ENCODE data around the gene SIRT2. TPM values are rescaled to one million over a fixed set of nuclear protein-coding genes. Genes with fewer than 3 reads are reported as not detected.

The SIRT2 gene
- total RNA-seq (2022), result 35.5 and 37.4 TPM in 2 replicates
- percentile 50 among the genes with signal in this experiment for Bru-seq, nascent RNA
- percentile 66 among the genes with signal in this experiment for BruChase-seq, experiment 1, labeled RNA remaining after a 6-hour chase
- percentile 60 among the genes with signal in this experiment for BruChase-seq, experiment 2, labeled RNA remaining after a 2-hour chase
- long read RNA-seq, transcript SIRT2-201 (16 exons, 2,070 nt), result minor isoform, 13 of 104 reads
- long read RNA-seq, transcript SIRT2-204 (15 exons, 2,062 nt), result major isoform, 55 of 104 reads
- long read RNA-seq, partial matches to known transcripts, result 3 of 104 reads
- long read RNA-seq, other reads (novel, unspliced or antisense), result 33 of 104 reads

DNA sequence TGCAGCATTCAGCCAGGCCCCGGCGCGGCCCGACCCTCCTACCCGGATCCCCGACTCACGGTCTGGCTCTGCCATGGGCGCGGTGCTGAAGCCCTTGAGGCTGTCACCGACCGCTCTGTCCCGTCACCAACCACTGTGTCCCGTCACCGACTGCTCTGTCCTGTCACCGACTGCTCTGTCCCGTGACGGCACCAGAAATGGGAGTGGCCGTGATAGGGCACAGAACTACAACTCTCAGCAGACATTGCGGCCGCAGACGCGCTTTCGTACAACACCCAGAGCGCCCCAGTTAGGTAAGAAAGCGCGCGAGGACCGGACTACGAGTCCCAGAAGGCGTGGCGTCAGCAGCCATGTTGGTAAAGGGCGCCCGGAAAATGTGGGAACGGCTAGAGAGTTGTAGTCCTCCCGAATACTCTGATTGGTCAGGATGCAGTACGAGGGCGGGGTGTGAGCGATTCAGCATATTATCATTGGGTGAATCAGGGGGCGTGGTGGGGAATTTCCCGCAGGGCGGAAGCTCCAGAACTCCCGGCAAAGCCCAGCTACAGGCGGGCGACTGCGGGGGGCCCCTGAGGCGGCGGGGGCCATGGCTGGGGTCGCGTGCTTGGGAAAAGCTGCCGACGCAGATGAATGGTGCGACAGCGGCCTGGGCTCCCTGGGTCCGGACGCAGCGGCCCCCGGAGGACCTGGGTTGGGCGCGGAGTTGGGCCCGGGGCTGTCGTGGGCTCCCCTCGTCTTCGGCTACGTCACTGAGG lies at the start of gene SIRT2, which contains the start of gene NFKBIB:
Gene SIRT2 (minus strand): TSS at position 172 of the 755 bp plus-strand sequence. CDS start 97 bp downstream, at position 75.
Gene NFKBIB (plus strand): TSS at position 523 of the 755 bp plus-strand sequence. CDS start 64 bp downstream, at position 587.
- intact Hi-C loops (cut with micrococcal nuclease), result loop anchor here (1.0 kb wide), 1 partner anchor 49 kb away; no protein-coding TSS in a partner anchor
- no TSS peak for BruUV-seq (replicated peaks)
- TF ChIP-seq, protein P1, sequence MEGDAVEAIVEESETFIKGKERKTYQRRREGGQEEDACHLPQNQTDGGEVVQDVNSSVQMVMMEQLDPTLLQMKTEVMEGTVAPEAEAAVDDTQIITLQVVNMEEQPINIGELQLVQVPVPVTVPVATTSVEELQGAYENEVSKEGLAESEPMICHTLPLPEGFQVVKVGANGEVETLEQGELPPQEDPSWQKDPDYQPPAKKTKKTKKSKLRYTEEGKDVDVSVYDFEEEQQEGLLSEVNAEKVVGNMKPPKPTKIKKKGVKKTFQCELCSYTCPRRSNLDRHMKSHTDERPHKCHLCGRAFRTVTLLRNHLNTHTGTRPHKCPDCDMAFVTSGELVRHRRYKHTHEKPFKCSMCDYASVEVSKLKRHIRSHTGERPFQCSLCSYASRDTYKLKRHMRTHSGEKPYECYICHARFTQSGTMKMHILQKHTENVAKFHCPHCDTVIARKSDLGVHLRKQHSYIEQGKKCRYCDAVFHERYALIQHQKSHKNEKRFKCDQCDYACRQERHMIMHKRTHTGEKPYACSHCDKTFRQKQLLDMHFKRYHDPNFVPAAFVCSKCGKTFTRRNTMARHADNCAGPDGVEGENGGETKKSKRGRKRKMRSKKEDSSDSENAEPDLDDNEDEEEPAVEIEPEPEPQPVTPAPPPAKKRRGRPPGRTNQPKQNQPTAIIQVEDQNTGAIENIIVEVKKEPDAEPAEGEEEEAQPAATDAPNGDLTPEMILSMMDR (IDR thresholded peaks at IDR 0.05; ENCODE audit: unreplicated experiment), result no peak
- ChIA-PET POLR2A (interaction anchor here (0.8 to 2.7 kb wide), 22 partner anchors 9 to 525 kb away, joined by 3 to 40 read pairs (median 5); partner anchors contain the start of genes CCER2, ECH1, EIF3K and FAM98C), CTCF (interaction anchor here (0.6 to 1.4 kb wide), 5 partner anchors 13 to 496 kb away, joined by 3 to 11 read pairs (median 3); no protein-coding TSS in a partner anchor)
- Mint-ChIP-seq H3K9me3 (ENCODE audit: unreplicated experiment) (no peaks in the 10 kb centered on the region), H3K27me3 (ENCODE audit: insufficient read depth, unreplicated experiment) (no peaks in the 10 kb centered on the region), H3K4me1 (ENCODE audit: insufficient read depth, unreplicated experiment) (peaks cover 27% of the 10 kb centered on the region), H3K4me3 (ENCODE audit: unreplicated experiment) (peak within 1 kb of the TSS; percentile 88), H3K36me3 (ENCODE audit: insufficient read depth, unreplicated experiment) (no peaks in the 10 kb centered on the region), H3K27ac (ENCODE audit: low read depth, unreplicated experiment) (peak within 1 kb of the TSS; percentile 98)
- DNase-seq (ENCODE audit: unreplicated experiment), result peak; percentile 100

DNA sequence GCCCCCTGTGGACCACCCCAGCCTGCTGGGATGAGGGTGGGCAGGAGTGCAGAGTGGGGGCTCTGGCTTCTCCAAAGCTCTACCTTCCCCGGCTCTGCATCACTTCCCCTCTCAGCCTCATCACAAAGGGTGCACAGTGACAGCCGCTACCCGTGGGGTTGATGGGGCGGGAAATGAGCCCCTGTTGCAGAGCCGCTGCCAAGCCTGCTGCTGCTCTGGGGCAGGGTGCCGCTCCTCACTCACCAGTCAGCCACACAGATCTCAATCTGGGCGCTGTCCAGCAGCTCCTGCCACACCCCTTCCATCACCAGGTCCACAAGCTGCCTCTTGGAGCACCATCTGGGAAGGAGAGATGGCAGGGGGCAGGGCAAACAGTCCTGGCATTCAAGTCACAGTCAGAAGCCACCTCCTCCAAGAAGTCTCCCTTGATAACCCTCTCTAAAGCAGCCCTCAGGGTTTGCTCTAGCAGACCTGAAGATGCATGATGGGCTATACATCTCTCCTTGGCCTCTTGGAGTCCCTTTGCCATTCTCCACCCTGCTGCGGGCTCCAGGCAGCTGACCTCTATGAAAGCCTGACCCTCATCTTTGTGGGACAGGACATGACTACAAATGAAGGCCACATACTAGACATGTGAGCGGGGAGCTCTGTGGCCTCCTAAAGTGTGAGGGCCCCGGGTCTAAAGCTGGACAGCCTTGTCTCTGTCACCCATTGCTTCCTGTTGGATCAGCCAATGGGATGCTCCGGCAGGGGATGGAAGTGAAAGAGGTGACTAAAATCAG lies 47.0 kb upstream of the SIRT2 start:
- no TSS peak for BruUV-seq (replicated peaks)

DNA sequence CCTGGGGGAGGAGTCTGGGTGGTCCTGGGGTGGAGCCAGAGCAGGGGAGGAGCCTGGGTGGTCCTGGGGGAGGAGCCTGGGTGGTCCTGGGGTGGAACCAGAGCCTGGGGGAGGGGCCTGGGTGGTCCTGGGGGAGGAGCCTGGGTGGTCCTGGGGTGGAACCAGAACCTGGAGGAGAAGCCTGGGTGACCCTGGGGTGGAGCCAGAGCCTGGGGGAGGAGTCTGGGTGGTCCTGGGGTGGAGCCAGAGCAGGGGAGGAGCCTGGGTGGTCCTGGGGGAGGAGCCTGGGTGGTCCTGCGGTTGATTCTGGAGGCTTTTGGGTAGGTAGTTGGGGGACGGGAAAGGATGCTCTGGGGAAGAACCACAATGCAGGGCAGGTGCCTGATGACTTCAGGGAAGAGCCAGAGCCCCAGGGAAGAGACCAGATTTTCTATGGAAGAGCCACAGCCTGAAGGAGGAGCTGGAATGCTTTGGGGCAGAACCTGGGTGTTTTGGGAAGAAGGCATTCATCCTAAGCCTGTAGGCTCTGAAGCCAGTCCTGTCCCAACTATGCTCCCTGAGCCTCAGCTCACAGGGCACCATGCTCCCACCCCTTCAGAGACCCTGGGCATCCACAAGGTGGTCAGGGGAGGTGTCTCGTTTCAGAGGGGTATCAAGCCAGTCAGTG lies 46.3 kb upstream of the SIRT2 start:
- Mint-ChIP-seq H3K27ac (ENCODE audit: low read depth, unreplicated experiment) (no peak overlapping the region), H3K4me1 (ENCODE audit: insufficient read depth, unreplicated experiment) (no peaks in the 10 kb centered on the region), H3K4me3 (ENCODE audit: unreplicated experiment) (no peak overlapping the region), H3K36me3 (ENCODE audit: insufficient read depth, unreplicated experiment) (no peaks in the 10 kb centered on the region), H3K27me3 (ENCODE audit: insufficient read depth, unreplicated experiment) (peaks cover 8% of the 10 kb centered on the region), H3K9me3 (ENCODE audit: unreplicated experiment) (no peaks in the 10 kb centered on the region)
- CTCF ChIA-PET, result no interaction called here
- BruUV-seq (replicated peaks), result no TSS peak
- TF ChIP-seq, protein P1 (IDR thresholded peaks at IDR 0.05; ENCODE audit: unreplicated experiment), result no peak
- POLR2A ChIA-PET, result no interaction called here
- intact Hi-C loops (cut with micrococcal nuclease), result no loop called here
- DNase-seq (ENCODE audit: unreplicated experiment), result no peak

More for the DNA sequence above, 47.0 kb upstream of the SIRT2 start:
- no peak overlapping the region for H3K4me3 Mint-ChIP-seq (ENCODE audit: unreplicated experiment)
- intact Hi-C loops (cut with micrococcal nuclease), result no loop called here
- H3K27ac Mint-ChIP-seq (ENCODE audit: low read depth, unreplicated experiment), result no peak overlapping the region
- peaks cover under 1% of the 10 kb centered on the region for H3K27me3 Mint-ChIP-seq (ENCODE audit: insufficient read depth, unreplicated experiment)
- no peaks in the 10 kb centered on the region for H3K9me3 Mint-ChIP-seq (ENCODE audit: unreplicated experiment)
- H3K36me3 Mint-ChIP-seq (ENCODE audit: insufficient read depth, unreplicated experiment), result no peaks in the 10 kb centered on the region
- H3K4me1 Mint-ChIP-seq (ENCODE audit: insufficient read depth, unreplicated experiment), result no peaks in the 10 kb centered on the region
- TF ChIP-seq, protein P1 (IDR thresholded peaks at IDR 0.05; ENCODE audit: unreplicated experiment), result no peak
- POLR2A ChIA-PET, result interaction anchor here (0.9 kb wide), 1 partner anchor 16 kb away, joined by 9 read pairs; the partner anchor contains the start of genes MRPS12 and SARS2
- CTCF ChIA-PET, result interaction anchor here (0.5 to 1.9 kb wide), 3 partner anchors 16 to 523 kb away, joined by 3 to 5 read pairs (median 4); partner anchors contain the start of genes ACTN4, MRPS12 and SARS2
- peak; percentile 11 for DNase-seq (ENCODE audit: unreplicated experiment)
